Activated T-cell treated with anti-CD3 and anti-CD28 coated beads, Interleukin-2, amount 50 U/mL, for 72 hours (primary cell): ENCODE measurements around the gene MACROH2A2. TPM values are rescaled to one million over a fixed set of nuclear protein-coding genes. Genes with fewer than 3 reads are reported as not detected.
"Not testable (repeated sequence)": the region's sequence is repeated elsewhere in the genome, so short reads cannot be mapped to it uniquely, and the experiment has no call there.

Experiments used
- ATAC-seq, 2 donors: fragments of 150-1000 bp; cut with Tn5 transposase; replicated peaks in 1 of 2; 2 replicates each; pipeline ENCODE4 v1.10.0; 2021; ENCODE audit warnings: moderate library complexity in 2 of 2, mild to moderate bottlenecking in 1 of 2
- DNase-seq, 2 donors: peaks; one replicate each; pipeline ENCODE4 v3.0.0; 2021 to 2022; ENCODE audit warnings: mixed read lengths in 1 of 2
- H3K27ac Mint-ChIP-seq: one replicate; pipeline ENCODE4 v1.8.0; 2022; ENCODE audit warnings: mild to moderate bottlenecking, moderate library complexity, mixed read lengths
- H3K27me3 Mint-ChIP-seq: one replicate; pipeline ENCODE4 v1.8.0; 2022; ENCODE audit warnings: low read depth, mixed read lengths
- H3K36me3 Mint-ChIP-seq, 2 donors: one replicate each; pipeline ENCODE4 v1.8.0; 2022; ENCODE audit warnings: mixed read lengths in 2 of 2, mild to moderate bottlenecking in 1 of 2; ENCODE audit not compliant: insufficient read depth in 2 of 2
- H3K4me1 Mint-ChIP-seq: one replicate; pipeline ENCODE4 v1.8.0; 2022; ENCODE audit warnings: low read depth, mixed read lengths
- H3K4me3 Mint-ChIP-seq, 2 donors: one replicate each; pipeline ENCODE4 v1.8.0; 2022; ENCODE audit warnings: mild to moderate bottlenecking in 2 of 2, mixed read lengths in 2 of 2, moderate library complexity in 2 of 2
- H3K9me3 Mint-ChIP-seq, 2 donors: one replicate each; pipeline ENCODE4 v1.8.0; 2022; ENCODE audit warnings: mixed read lengths in 2 of 2
- total RNA-seq, 2 donors: library from RNA; stranded (reverse); gene quantifications; one replicate each; pipeline ENCODE4 v1.2.3, GENCODE V29; 2022

The MACROH2A2 gene
- total RNA-seq = 1 to 10 TPM; 6.2 to 8.4 TPM

DNA sequence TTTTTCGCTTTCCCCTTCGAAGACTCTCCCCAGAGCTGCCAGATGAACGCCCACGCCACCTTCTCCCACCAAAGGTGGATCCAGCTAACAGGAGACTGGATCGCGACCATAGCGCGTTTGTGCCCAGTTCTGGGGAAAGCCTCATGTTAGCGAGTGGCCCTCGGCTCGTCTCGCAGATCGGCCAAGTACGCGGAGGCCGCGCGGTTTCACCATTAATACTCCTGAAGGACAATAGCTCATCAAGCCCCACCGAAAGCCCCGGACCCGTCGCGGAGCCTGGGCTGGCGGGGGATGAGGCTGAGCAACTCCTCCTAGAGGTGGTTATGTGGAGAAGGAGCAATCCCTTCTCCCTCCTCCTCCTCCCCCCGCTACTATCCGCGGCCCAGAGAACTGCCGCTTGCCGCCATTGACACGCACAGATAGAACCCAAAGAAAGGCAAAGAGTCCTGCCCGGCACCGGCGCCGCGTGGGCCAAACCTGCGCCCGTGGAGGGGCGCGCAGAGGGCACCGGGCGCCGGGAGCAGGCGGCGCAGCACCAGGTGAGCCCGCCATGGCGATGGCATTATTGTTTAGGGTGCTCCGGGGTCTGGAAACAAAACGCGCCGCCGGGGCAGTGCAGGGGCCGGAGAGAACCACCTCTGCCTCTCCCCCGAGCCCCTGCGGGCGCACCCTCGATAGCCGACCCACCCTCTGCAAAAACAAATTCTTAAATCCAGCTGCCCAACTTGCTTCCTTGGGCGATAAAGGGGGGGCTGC, at the start of gene MACROH2A2:
Gene MACROH2A2, plus strand, starts transcription at position 385 of the 756 bp plus-strand sequence. CDS start 22,813 bp downstream, outside the sequence.
- Mint-ChIP-seq H3K4me1 (peaks cover 9% of the 10 kb centered on the region), H3K27ac (no peak within 1 kb of the TSS), H3K9me3 (no peaks in the 10 kb centered on the region), H3K36me3 (peaks cover 0 to 1% of the 10 kb centered on the region in 2 donors), H3K4me3 (peak within 1 kb of the TSS; percentile 84 to 93), H3K27me3 (peaks cover 46% of the 10 kb centered on the region)
- ATAC-seq (peak; percentile 61), DNase-seq (peak; percentile 18 to 30)

DNA sequence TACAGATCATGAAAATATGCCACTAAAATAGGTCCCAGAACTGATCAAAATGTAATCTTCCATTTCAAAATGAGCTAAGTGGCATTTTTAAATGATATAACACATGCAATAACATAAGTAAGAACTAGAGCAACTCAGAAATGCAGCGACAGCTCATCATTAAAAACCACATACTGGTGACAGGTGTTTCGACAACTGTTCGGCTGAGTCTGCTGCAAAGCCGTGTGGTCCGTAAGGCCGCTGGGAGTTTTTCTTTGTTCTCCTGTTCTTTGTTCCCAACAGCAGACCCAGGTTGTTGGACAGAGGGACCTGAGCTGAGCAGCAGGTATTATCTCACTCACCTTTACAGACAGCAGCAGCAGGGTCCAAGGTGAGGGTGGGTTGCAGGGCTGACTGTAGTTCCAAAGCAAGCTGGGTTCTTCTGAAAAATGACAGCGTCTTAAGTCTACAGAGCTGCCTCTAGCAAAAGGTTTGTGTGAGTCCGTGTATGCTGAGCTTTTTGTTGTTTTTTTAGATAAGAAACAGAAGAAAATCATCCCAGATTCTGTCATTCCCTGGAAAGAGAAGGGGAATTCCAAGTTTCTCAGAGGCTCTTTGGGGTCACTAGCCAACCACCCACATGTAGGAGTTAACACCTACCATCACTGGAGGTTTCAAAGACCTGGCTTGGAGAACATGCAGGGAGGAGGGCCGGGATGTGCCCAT, 45.4 kb upstream of the MACROH2A2 start:
- Mint-ChIP-seq H3K27me3 (peaks cover 61% of the 10 kb centered on the region), H3K9me3 (peaks cover 0 to 3% of the 10 kb centered on the region in 2 donors), H3K4me1 (no peaks in the 10 kb centered on the region), H3K4me3 (no peak overlapping the region), H3K36me3 (peaks cover 0 to 1% of the 10 kb centered on the region in 2 donors), H3K27ac (no peak overlapping the region)
- ATAC-seq = no peak
- DNase-seq = no peak

DNA sequence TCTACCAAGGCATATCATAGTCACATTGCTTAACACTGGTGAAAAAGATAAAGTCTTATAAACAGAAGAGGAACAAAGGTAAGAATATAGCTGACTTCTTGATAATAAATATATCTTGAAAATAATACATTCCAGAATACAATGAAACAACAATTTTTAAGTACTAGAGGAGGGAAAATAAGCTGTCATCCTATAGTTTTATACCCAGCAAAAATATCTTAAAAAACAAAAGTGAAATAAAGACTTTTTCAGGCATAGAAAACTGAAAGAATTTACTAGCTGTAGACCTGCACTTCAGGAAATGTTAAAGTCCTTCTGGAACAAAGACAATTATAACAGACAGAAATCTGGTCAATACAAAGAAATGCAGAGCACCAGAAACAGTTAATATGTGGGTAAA, 21.4 kb upstream of the MACROH2A2 start:
- H3K27ac Mint-ChIP-seq = no peak overlapping the region
- H3K36me3 Mint-ChIP-seq = peaks cover 10 to 13% of the 10 kb centered on the region in 2 donors
- H3K4me3 Mint-ChIP-seq = no peak overlapping the region
- peaks cover 7% of the 10 kb centered on the region for H3K27me3 Mint-ChIP-seq
- no peaks in the 10 kb centered on the region for H3K4me1 Mint-ChIP-seq
- peaks cover 6 to 16% of the 10 kb centered on the region in 2 donors for H3K9me3 Mint-ChIP-seq
- no peak for ATAC-seq
- no peak for DNase-seq

DNA sequence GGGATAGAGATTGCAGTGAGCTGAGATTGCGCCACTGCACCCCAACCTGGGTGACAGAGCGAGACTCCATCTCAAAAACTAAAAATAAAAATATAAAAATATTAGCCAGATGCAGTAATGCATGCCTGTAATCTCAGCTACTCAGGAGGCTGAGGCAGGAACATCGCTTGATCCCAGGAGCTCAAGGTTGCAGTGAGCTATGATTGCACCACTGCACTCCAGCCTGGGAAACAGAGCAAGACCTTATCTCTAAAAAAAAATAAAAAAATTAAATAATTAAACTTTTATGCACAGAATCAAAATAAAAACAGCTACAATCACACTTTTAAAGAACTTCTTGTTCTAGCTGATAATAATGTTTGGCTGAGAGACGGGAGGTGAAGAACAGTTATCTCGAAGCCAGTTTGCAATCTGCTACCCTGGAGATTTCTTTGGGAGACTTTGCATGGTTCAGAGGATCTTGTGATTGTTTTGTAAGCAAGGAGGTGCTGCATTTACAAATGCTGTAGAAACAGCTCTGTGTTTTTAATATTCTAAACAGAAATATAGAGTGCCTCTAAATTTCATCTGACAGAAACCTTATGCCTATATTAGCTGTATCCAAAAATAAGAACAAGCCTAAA, 19.9 kb upstream of the MACROH2A2 start:
- H3K27ac Mint-ChIP-seq = no peak overlapping the region
- H3K36me3 Mint-ChIP-seq = peaks cover 8 to 12% of the 10 kb centered on the region in 2 donors
- DNase-seq (no peak), ATAC-seq (no peak)
- H3K4me3 Mint-ChIP-seq = no peak overlapping the region
- H3K9me3 Mint-ChIP-seq = peaks cover 4 to 15% of the 10 kb centered on the region in 2 donors
- H3K4me1 Mint-ChIP-seq = no peaks in the 10 kb centered on the region
- peaks cover 7% of the 10 kb centered on the region for H3K27me3 Mint-ChIP-seq

DNA sequence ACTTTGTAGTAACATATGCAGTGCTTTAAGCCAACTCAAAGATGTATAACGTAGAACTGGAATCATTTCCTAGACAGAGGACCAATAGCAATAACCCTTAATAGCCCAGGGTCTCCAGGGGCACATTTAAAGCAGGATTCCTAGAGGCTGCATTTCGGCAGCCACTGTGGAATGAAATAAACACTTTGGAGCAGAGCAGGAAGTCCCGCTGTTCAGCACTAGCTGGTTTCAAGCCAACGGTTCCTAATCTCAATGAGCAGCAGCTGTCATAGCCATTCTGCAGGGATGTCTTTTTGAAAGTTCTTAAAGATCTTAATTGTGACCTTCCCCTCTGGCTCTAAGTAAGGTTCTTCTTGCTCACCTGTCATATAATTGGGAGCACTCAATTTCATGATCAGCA, 18.4 kb upstream of the MACROH2A2 start:
- ATAC-seq (no peak), DNase-seq (no peak)
- H3K27me3 Mint-ChIP-seq = peaks cover 7% of the 10 kb centered on the region
- no peaks in the 10 kb centered on the region for H3K4me1 Mint-ChIP-seq
- H3K4me3 Mint-ChIP-seq = no peak overlapping the region
- peaks cover 4 to 14% of the 10 kb centered on the region in 2 donors for H3K9me3 Mint-ChIP-seq
- peaks cover 9 to 11% of the 10 kb centered on the region in 2 donors for H3K36me3 Mint-ChIP-seq
- H3K27ac Mint-ChIP-seq = no peak overlapping the region

DNA sequence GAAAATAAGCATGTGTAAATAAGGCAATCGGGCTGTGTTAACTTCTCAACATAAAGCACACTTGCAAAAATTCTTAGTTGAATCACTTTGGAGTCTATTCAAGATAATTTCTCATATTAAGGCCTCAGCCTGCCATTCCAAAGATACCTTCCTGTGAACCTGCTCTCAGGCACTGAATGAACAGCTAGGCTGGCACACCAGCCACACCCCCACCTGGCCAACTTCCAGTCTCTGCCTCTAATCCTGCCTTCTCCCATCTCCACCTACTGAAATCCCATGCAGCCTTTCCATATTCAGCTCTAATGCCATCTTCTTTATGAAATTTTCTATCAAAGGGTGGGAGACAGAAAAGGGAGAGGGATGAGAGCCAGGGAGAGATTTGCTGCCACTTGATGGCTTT, 17.1 kb upstream of the MACROH2A2 start:
- Mint-ChIP-seq H3K9me3 (peaks cover 4 to 7% of the 10 kb centered on the region in 2 donors), H3K27me3 (peaks cover 7% of the 10 kb centered on the region), H3K27ac (no peak overlapping the region), H3K4me3 (no peak overlapping the region), H3K36me3 (peaks cover 5 to 10% of the 10 kb centered on the region in 2 donors), H3K4me1 (no peaks in the 10 kb centered on the region)
- DNase-seq (no peak), ATAC-seq (no peak)

DNA sequence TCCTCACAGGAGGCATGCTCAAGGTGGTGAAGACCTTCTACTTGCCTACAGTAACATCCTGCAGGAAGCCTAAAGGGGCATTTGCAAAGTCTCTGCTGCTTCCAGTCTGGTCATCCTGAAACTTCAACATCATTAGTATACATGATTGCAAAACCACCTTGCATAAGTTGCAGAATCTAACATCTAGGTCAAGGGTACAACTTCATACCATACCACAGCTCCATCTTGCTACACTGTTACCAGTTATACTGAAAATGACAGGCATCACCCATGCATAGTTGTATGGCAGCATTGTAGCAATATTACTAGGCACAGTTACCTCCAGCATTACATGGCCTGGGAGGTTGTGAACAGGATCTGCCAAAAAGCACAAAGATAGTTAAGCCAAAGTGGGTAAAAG, 13.7 kb upstream of the MACROH2A2 start:
- Mint-ChIP-seq H3K27ac (no peak overlapping the region), H3K4me3 (no peak overlapping the region), H3K9me3 (peaks cover 6 to 11% of the 10 kb centered on the region in 2 donors), H3K4me1 (no peaks in the 10 kb centered on the region), H3K36me3 (peaks cover 6 to 7% of the 10 kb centered on the region in 2 donors), H3K27me3 (peaks cover 14% of the 10 kb centered on the region)
- peak in 1 of 2 donors; percentile 50 for ATAC-seq
- DNase-seq = no peak

DNA sequence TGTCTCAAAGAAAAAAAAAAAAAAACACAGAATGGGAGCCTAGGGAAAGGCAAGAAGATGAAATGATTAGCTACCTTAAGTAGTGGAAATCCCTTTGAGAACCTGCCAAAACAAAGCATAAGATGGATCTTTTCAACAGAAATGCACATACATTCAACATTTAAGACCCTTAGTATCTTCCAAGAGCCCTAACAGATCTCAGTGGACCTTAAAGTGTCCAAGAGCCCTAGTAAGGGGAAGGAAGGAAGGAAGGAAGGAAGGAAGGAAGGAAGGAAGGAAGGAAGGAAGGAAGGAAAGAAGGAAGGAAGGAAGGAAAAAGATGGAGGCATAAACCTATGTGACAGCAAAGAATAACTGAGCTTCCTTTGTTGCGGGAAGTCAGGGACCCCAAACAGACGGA, 11.6 kb upstream of the MACROH2A2 start:
- H3K9me3 Mint-ChIP-seq = peaks cover 6 to 11% of the 10 kb centered on the region in 2 donors

DNA sequence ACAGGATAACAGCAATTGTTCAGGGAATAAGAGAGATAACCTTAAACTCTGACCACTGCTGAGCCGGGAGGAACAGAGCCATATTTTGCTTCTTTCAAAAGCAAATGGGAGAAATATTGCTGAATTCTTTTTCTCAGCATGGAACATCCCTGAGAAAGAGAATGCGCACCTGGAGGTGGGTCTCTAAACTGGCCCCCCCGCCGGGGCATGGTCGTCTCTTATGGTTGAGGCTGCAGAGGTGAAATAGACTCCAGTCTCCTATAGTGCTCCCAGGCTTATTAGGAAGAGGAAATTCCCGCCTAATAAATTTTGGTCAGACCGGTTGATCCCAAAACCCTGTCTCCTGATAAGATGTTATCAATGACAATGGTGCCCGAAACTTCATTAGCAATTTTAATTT, 10.9 kb upstream of the MACROH2A2 start:
- not testable (repeated sequence) for H3K27me3 Mint-ChIP-seq, H3K36me3 Mint-ChIP-seq, DNase-seq, H3K4me1 Mint-ChIP-seq, ATAC-seq, H3K27ac Mint-ChIP-seq, H3K4me3 Mint-ChIP-seq
- peaks cover 6 to 11% of the 10 kb centered on the region in 2 donors for H3K9me3 Mint-ChIP-seq

More for the DNA sequence above, 11.6 kb upstream of the MACROH2A2 start:
- DNase-seq (no peak), ATAC-seq (no peak)
- Mint-ChIP-seq H3K27me3 (peaks cover 9% of the 10 kb centered on the region), H3K36me3 (peaks cover 7% of the 10 kb centered on the region in 2 donors), H3K4me1 (no peaks in the 10 kb centered on the region), H3K4me3 (no peak overlapping the region), H3K27ac (no peak overlapping the region)

DNA sequence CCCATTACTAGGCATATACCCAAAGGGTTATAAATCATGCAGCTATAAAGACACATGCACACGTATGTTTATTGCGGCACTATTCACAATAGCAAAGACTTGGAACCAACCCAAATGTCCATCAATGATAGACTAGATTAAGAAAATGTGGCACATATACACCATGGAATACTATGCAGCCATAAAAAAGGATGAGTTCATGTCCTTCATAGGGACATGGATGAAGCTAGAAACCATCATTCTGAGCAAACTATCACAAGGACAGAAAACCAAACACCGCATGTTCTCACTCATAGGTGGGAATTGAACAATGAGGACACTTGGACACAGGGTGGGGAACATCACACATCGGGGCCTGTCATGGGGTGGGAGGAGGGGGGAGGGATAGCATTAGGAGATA, 5.6 kb upstream of the MACROH2A2 start:
- not testable (repeated sequence) for H3K9me3 Mint-ChIP-seq, H3K4me1 Mint-ChIP-seq, ATAC-seq, H3K36me3 Mint-ChIP-seq, H3K27ac Mint-ChIP-seq, H3K4me3 Mint-ChIP-seq, DNase-seq
- H3K27me3 Mint-ChIP-seq = peaks cover 17% of the 10 kb centered on the region

DNA sequence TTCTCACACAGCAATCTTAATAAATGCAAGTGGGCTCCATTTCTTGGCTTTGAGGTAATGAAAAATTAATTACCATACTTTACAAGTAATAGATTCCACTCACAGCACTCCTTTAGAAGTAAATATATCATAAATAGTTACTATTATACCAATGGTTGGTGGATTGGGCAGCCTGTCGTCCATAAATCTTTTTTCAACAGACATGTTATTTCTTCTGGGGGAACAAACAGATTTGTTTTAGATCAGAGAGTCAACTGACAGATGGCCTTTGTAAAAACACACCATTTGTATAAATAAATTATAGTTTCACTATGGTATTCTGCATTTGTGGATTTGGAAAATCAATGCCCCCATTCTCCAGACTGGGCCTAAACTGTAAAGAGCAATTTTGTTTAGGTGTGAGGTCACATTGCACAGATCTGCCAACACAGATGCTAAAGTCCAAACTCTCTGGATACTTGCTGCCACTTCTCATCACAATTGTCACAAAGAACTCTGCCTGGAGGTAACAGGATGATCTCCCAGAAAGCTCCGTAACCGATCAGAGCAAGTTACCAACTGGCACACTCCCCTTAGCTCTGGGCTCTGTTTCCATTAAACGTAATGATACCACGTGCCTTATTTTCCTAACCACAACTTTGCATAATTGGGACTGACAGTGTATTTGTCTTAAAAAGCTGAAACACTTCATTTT, 4.5 kb upstream of the MACROH2A2 start:
- Mint-ChIP-seq H3K9me3 (no peaks in the 10 kb centered on the region), H3K27ac (no peak overlapping the region), H3K4me1 (peaks cover 9% of the 10 kb centered on the region), H3K4me3 (no peak overlapping the region), H3K36me3 (peaks cover 0 to 3% of the 10 kb centered on the region in 2 donors), H3K27me3 (peaks cover 27% of the 10 kb centered on the region)
- DNase-seq = no peak
- ATAC-seq = no peak

DNA sequence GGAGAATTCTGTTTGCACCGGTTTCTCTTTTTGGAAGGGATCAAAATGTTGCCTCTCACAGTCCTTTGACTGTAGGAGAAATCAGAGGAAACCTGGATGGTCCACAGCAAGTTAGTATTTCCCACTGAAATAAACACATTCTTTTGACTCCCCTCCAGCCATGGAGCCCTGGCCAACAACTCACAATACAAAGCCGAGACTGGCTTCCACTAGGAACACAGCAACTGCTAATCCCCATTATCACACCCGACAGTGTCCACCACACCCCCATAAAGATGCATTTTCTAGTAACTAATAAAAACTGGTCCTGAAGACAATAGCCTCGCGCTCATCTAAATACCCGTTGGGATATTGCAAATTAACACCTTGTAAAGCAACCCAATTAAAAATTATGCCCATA, 798 bp upstream of the MACROH2A2 start:
- Mint-ChIP-seq H3K27ac (no peak overlapping the region), H3K27me3 (peaks cover 46% of the 10 kb centered on the region), H3K4me1 (peaks cover 9% of the 10 kb centered on the region), H3K9me3 (no peaks in the 10 kb centered on the region), H3K4me3 (peak overlapping the region in 1 of 2 donors; percentile 93), H3K36me3 (peaks cover 0 to 1% of the 10 kb centered on the region in 2 donors)
- DNase-seq (no peak), ATAC-seq (no peak)
